ENCODE measurements around the gene ZNF384. TPM values are rescaled to one million over a fixed set of nuclear protein-coding genes. Genes with fewer than 3 reads are reported as not detected.

The ZNF384 gene
- polyA plus RNA-seq, 1 donor (not counting 4 experiments of a cell fraction or from before 2014, with no cell fraction given) = 29.0 TPM

DNA sequence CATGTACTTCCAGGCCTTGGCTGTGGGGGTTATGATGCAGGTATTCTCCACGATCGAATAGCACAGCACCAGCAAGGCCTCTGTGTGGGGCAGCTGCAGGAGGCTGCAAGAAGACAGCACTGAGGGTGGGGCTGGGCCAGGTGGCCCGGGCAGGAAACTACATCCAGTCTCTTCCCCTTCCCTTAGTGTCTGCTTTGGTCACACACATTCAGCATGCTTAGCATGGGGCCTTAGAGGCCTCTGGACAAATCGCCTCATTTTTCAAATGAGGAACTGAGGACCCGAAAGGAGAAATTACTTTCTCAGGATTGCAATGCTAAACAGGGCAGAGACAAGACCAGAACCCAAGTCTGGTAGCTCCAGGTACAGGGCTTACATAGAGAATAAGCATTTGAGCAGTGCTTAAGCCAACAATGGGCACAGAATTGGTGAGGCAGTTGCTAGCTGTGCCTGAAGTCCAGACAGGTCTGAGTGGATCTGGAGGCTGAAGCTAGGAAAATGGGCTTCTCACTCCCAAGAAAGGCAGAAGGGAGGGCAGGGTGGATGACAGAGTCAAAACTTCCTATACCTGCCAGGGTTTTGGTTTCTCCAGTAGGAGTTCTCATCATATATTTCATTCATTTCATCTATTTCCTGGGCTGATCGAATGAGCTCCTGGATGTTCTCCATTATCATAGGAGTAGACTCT, 45.5 kb downstream of the ZNF384 start:
- H3K9ac ChIP-seq (ENCODE audit: control insufficient read depth, extremely low read depth, insufficient read depth, low read length) = no peak overlapping the region
- peaks cover 17% of the 10 kb centered on the region for H3K9me3 ChIP-seq (ENCODE audit: control insufficient read depth, low read depth, low read length)
- H3K36me3 ChIP-seq (ENCODE audit: control insufficient read depth in 2 of 2, extremely low read depth in 1 of 2, insufficient read depth in 2 of 2, low read length in 2 of 2) = no peaks in the 10 kb centered on the region
- dilution Hi-C loops (cut with MboI; ENCODE audit: extremely low pct_ligation_motif_present, low sequenced_read_pairs) = no loop called here
- H3K79me2 ChIP-seq (ENCODE audit: control insufficient read depth, insufficient read depth, low read length) = no peaks in the 10 kb centered on the region
- H3K27ac ChIP-seq (ENCODE audit: control insufficient read depth, insufficient read depth, low read length) = no peak overlapping the region
- FAIRE-seq = no peak
- no peak overlapping the region for H3K4me2 ChIP-seq (ENCODE audit: control insufficient read depth, extremely low read depth, insufficient read depth, low read depth, low read length)
- H2AFZ ChIP-seq (ENCODE audit: control insufficient read depth, low read length) = no peak overlapping the region
- peaks cover 9% of the 10 kb centered on the region for H3K27me3 ChIP-seq (ENCODE audit: control insufficient read depth, extremely low read depth, insufficient read depth, low read length)
- TF ChIP-seq, protein P1, sequence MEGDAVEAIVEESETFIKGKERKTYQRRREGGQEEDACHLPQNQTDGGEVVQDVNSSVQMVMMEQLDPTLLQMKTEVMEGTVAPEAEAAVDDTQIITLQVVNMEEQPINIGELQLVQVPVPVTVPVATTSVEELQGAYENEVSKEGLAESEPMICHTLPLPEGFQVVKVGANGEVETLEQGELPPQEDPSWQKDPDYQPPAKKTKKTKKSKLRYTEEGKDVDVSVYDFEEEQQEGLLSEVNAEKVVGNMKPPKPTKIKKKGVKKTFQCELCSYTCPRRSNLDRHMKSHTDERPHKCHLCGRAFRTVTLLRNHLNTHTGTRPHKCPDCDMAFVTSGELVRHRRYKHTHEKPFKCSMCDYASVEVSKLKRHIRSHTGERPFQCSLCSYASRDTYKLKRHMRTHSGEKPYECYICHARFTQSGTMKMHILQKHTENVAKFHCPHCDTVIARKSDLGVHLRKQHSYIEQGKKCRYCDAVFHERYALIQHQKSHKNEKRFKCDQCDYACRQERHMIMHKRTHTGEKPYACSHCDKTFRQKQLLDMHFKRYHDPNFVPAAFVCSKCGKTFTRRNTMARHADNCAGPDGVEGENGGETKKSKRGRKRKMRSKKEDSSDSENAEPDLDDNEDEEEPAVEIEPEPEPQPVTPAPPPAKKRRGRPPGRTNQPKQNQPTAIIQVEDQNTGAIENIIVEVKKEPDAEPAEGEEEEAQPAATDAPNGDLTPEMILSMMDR (optimal IDR thresholded peaks at IDR 0.05 in 1 of 3, IDR thresholded peaks at IDR 0.05 in 1 of 3, conservative IDR thresholded peaks at IDR 0.05 in 1 of 3; ENCODE audit: extremely low read depth in 1 of 3, insufficient read depth in 2 of 3, low read length in 3 of 3) = no peak
- TF ChIP-seq EZH2 (IDR thresholded peaks at IDR 0.05; ENCODE audit: low read length) = no peak
- no peaks in the 10 kb centered on the region for H3K9me1 ChIP-seq (ENCODE audit: control insufficient read depth, extremely low read depth, insufficient read depth, low read length)
- no peaks in the 10 kb centered on the region for H3K4me1 ChIP-seq (ENCODE audit: control insufficient read depth, extremely low read depth, insufficient read depth, low read length)
- DNase-seq (ENCODE audit: low read depth, low spot score) = no peak
- H3K4me3 ChIP-seq (ENCODE audit: control insufficient read depth in 2 of 3, extremely low read depth in 1 of 3, insufficient read depth in 2 of 3, low read depth in 1 of 3, low read length in 3 of 3) = no peak overlapping the region
- H4K20me1 ChIP-seq (ENCODE audit: control insufficient read depth, extremely low read depth, insufficient read depth, low read length) = no peaks in the 10 kb centered on the region

DNA sequence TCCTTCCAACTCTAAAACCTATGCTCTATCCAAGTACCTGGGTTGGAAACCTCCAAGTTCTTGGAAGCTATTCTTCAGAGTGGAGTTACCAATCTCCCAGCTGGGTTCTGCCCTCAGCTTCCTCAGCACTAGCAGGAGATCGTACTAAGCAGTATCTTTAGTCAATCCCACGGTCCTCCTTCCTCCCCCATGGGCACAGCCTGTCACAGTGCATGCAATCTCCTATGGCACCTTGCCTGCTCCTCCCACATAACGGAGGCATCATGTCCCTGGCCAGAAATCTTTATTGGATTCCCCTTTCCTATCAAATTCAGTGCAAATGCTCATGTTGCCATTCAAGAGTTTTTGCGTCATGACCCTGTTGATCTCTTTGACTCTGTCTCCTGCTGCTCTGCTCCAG, 48.0 kb downstream of the ZNF384 start:
- no peak overlapping the region for H3K4me3 ChIP-seq (ENCODE audit: control insufficient read depth in 2 of 3, extremely low read depth in 1 of 3, insufficient read depth in 2 of 3, low read depth in 1 of 3, low read length in 3 of 3)
- dilution Hi-C loops (cut with MboI; ENCODE audit: extremely low pct_ligation_motif_present, low sequenced_read_pairs) = no loop called here
- no peaks in the 10 kb centered on the region for H4K20me1 ChIP-seq (ENCODE audit: control insufficient read depth, extremely low read depth, insufficient read depth, low read length)
- no peak overlapping the region for H3K9ac ChIP-seq (ENCODE audit: control insufficient read depth, extremely low read depth, insufficient read depth, low read length)
- H3K27me3 ChIP-seq (ENCODE audit: control insufficient read depth, extremely low read depth, insufficient read depth, low read length) = no peaks in the 10 kb centered on the region
- no peaks in the 10 kb centered on the region for H3K79me2 ChIP-seq (ENCODE audit: control insufficient read depth, insufficient read depth, low read length)
- no peaks in the 10 kb centered on the region for H3K36me3 ChIP-seq (ENCODE audit: control insufficient read depth in 2 of 2, extremely low read depth in 1 of 2, insufficient read depth in 2 of 2, low read length in 2 of 2)
- TF ChIP-seq EZH2 (IDR thresholded peaks at IDR 0.05; ENCODE audit: low read length) = no peak
- TF ChIP-seq, protein P1 (optimal IDR thresholded peaks at IDR 0.05 in 1 of 3, IDR thresholded peaks at IDR 0.05 in 1 of 3, conservative IDR thresholded peaks at IDR 0.05 in 1 of 3; ENCODE audit: extremely low read depth in 1 of 3, insufficient read depth in 2 of 3, low read length in 3 of 3) = no peak
- no peak overlapping the region for H3K27ac ChIP-seq (ENCODE audit: control insufficient read depth, insufficient read depth, low read length)
- no peak overlapping the region for H2AFZ ChIP-seq (ENCODE audit: control insufficient read depth, low read length)
- no peaks in the 10 kb centered on the region for H3K9me1 ChIP-seq (ENCODE audit: control insufficient read depth, extremely low read depth, insufficient read depth, low read length)
- DNase-seq (ENCODE audit: low read depth, low spot score) (no peak), FAIRE-seq (no peak)
- H3K4me2 ChIP-seq (ENCODE audit: control insufficient read depth, extremely low read depth, insufficient read depth, low read depth, low read length) = no peak overlapping the region
- peaks cover 6% of the 10 kb centered on the region for H3K4me1 ChIP-seq (ENCODE audit: control insufficient read depth, extremely low read depth, insufficient read depth, low read length)
- peaks cover 15% of the 10 kb centered on the region for H3K9me3 ChIP-seq (ENCODE audit: control insufficient read depth, low read depth, low read length)
